ENCODE results near the gene USP22. TPM values are rescaled to one million over a fixed set of nuclear protein-coding genes. Genes with fewer than 3 reads are reported as not detected.
A peak's percentile ranks its signal among the peaks of the same experiment; 100 is the strongest.

The USP22 gene
- polyA plus RNA-seq, 1 donor (not counting 4 experiments of a cell fraction or from before 2014, with no cell fraction given), result 111 TPM

- Histone ChIP-seq H3K4me3 (ENCODE audit: control insufficient read depth in 2 of 3, extremely low read depth in 1 of 3, insufficient read depth in 2 of 3, low read depth in 1 of 3, low read length in 3 of 3) (no peak overlapping the region), H3K27ac (ENCODE audit: control insufficient read depth, insufficient read depth, low read length) (no peak overlapping the region), H3K9me3 (ENCODE audit: control insufficient read depth, low read depth, low read length) (no peaks in the 10 kb centered on the region), H3K4me1 (ENCODE audit: control insufficient read depth, extremely low read depth, insufficient read depth, low read length) (peaks cover 8% of the 10 kb centered on the region), H3K4me2 (ENCODE audit: control insufficient read depth, extremely low read depth, insufficient read depth, low read depth, low read length) (peak overlapping the region; percentile 12), H3K9me1 (ENCODE audit: control insufficient read depth, extremely low read depth, insufficient read depth, low read length) (no peaks in the 10 kb centered on the region), H3K27me3 (ENCODE audit: control insufficient read depth, extremely low read depth, insufficient read depth, low read length) (peaks cover 4% of the 10 kb centered on the region), H4K20me1 (ENCODE audit: control insufficient read depth, extremely low read depth, insufficient read depth, low read length) (no peaks in the 10 kb centered on the region), H3K36me3 (ENCODE audit: control insufficient read depth in 2 of 2, extremely low read depth in 1 of 2, insufficient read depth in 2 of 2, low read length in 2 of 2) (no peaks in the 10 kb centered on the region), H3K79me2 (ENCODE audit: control insufficient read depth, insufficient read depth, low read length) (no peaks in the 10 kb centered on the region), H3K9ac (ENCODE audit: control insufficient read depth, extremely low read depth, insufficient read depth, low read length) (no peak overlapping the region), H2AFZ (ENCODE audit: control insufficient read depth, low read length) (no peak overlapping the region)
- DNase-seq (ENCODE audit: low read depth, low spot score) (no peak), FAIRE-seq (peak; percentile 78)
- no peak for TF ChIP-seq CTCF (optimal IDR thresholded peaks at IDR 0.05 in 1 of 3, IDR thresholded peaks at IDR 0.05 in 1 of 3, conservative IDR thresholded peaks at IDR 0.05 in 1 of 3; ENCODE audit: extremely low read depth in 1 of 3, insufficient read depth in 2 of 3, low read length in 3 of 3)
- TF ChIP-seq EZH2 (IDR thresholded peaks at IDR 0.05; ENCODE audit: low read length), result no peak
- dilution Hi-C loops (cut with MboI; ENCODE audit: extremely low pct_ligation_motif_present, low sequenced_read_pairs), result no loop called here
Measured at GRCh38 chr17:20975566-20975965, 67.2 kb downstream of the USP22 start.

- no peak for DNase-seq (ENCODE audit: low read depth, low spot score)
- Histone ChIP-seq H3K27me3 (ENCODE audit: control insufficient read depth, extremely low read depth, insufficient read depth, low read length) (peaks cover 4% of the 10 kb centered on the region), H3K4me2 (ENCODE audit: control insufficient read depth, extremely low read depth, insufficient read depth, low read depth, low read length) (no peak overlapping the region), H3K4me3 (ENCODE audit: control insufficient read depth in 2 of 3, extremely low read depth in 1 of 3, insufficient read depth in 2 of 3, low read depth in 1 of 3, low read length in 3 of 3) (no peak overlapping the region), H3K9me1 (ENCODE audit: control insufficient read depth, extremely low read depth, insufficient read depth, low read length) (no peaks in the 10 kb centered on the region), H2AFZ (ENCODE audit: control insufficient read depth, low read length) (no peak overlapping the region), H4K20me1 (ENCODE audit: control insufficient read depth, extremely low read depth, insufficient read depth, low read length) (no peaks in the 10 kb centered on the region), H3K27ac (ENCODE audit: control insufficient read depth, insufficient read depth, low read length) (no peak overlapping the region), H3K9me3 (ENCODE audit: control insufficient read depth, low read depth, low read length) (no peaks in the 10 kb centered on the region), H3K36me3 (ENCODE audit: control insufficient read depth in 2 of 2, extremely low read depth in 1 of 2, insufficient read depth in 2 of 2, low read length in 2 of 2) (no peaks in the 10 kb centered on the region), H3K9ac (ENCODE audit: control insufficient read depth, extremely low read depth, insufficient read depth, low read length) (no peak overlapping the region), H3K79me2 (ENCODE audit: control insufficient read depth, insufficient read depth, low read length) (no peaks in the 10 kb centered on the region), H3K4me1 (ENCODE audit: control insufficient read depth, extremely low read depth, insufficient read depth, low read length) (no peaks in the 10 kb centered on the region)
- dilution Hi-C loops (cut with MboI; ENCODE audit: extremely low pct_ligation_motif_present, low sequenced_read_pairs), result no loop called here
- TF ChIP-seq CTCF (optimal IDR thresholded peaks at IDR 0.05 in 1 of 3, IDR thresholded peaks at IDR 0.05 in 1 of 3, conservative IDR thresholded peaks at IDR 0.05 in 1 of 3; ENCODE audit: extremely low read depth in 1 of 3, insufficient read depth in 2 of 3, low read length in 3 of 3) (no peak), EZH2 (IDR thresholded peaks at IDR 0.05; ENCODE audit: low read length) (no peak)
- FAIRE-seq, result no peak
Measured at GRCh38 chr17:20970329-20970728, 72.5 kb downstream of the USP22 start.

All from keratinocyte (primary cell).